IPS-18a (cell line): ENCODE data around the gene KRT74.

Experiments
- H3K27ac ChIP-seq: one replicate; pipeline ENCODE4 v1.5.1; 2013; ENCODE audit warnings: low read length
- H3K27me3 ChIP-seq: one replicate; pipeline ENCODE4 v1.6.1; 2013; ENCODE audit warnings: mild to moderate bottlenecking, low read length; ENCODE audit not compliant: control insufficient read depth, insufficient read depth
- H3K36me3 ChIP-seq: one replicate; pipeline ENCODE4 v1.6.1; 2013; ENCODE audit warnings: low read depth, low read length; ENCODE audit not compliant: control insufficient read depth
- H3K4me1 ChIP-seq: one replicate; pipeline ENCODE4 v1.6.1; 2013; ENCODE audit warnings: low read depth, low read length; ENCODE audit not compliant: control insufficient read depth
- H3K4me3 ChIP-seq: one replicate; pipeline ENCODE4 v1.5.1; 2013; ENCODE audit warnings: low read length
- H3K9ac ChIP-seq: one replicate; pipeline ENCODE4 v1.6.1; 2013; ENCODE audit warnings: mild to moderate bottlenecking, low read length, moderate library complexity
- H3K9me3 ChIP-seq: one replicate; pipeline ENCODE4 v1.6.1; 2013; ENCODE audit warnings: low read depth, low read length; ENCODE audit not compliant: control insufficient read depth

Gene KRT74

GRCh38 chr12:52546126-52546525 lies 27.5 kb downstream of the KRT74 start:
- Histone ChIP-seq H3K27ac (no peak overlapping the region), H3K4me3 (no peak overlapping the region), H3K36me3 (no peaks in the 10 kb centered on the region), H3K4me1 (no peaks in the 10 kb centered on the region), H3K9me3 (no peaks in the 10 kb centered on the region), H3K9ac (no peak overlapping the region), H3K27me3 (no peaks in the 10 kb centered on the region)

GRCh38 chr12:52543985-52544883 lies 29.4 kb downstream of the KRT74 start:
- H3K9ac ChIP-seq: no peak overlapping the region
- H3K27ac ChIP-seq: no peak overlapping the region
- H3K4me3 ChIP-seq: no peak overlapping the region
- H3K36me3 ChIP-seq: no peaks in the 10 kb centered on the region
- H3K27me3 ChIP-seq: no peaks in the 10 kb centered on the region
- no peaks in the 10 kb centered on the region for H3K9me3 ChIP-seq
- no peaks in the 10 kb centered on the region for H3K4me1 ChIP-seq

GRCh38 chr12:52542785-52543318 lies 30.8 kb downstream of the KRT74 start:
- Histone ChIP-seq H3K9me3 (no peaks in the 10 kb centered on the region), H3K27ac (no peak overlapping the region), H3K9ac (no peak overlapping the region), H3K4me1 (no peaks in the 10 kb centered on the region), H3K36me3 (no peaks in the 10 kb centered on the region), H3K4me3 (no peak overlapping the region), H3K27me3 (no peaks in the 10 kb centered on the region)

- no peaks in the 10 kb centered on the region for H3K4me1 ChIP-seq
- no peaks in the 10 kb centered on the region for H3K36me3 ChIP-seq
- H3K4me3 ChIP-seq: no peak overlapping the region
- no peak overlapping the region for H3K27ac ChIP-seq
- no peak overlapping the region for H3K9ac ChIP-seq
- no peaks in the 10 kb centered on the region for H3K9me3 ChIP-seq
- no peaks in the 10 kb centered on the region for H3K27me3 ChIP-seq
Measured at GRCh38 chr12:52542157-52542556, 31.5 kb downstream of the KRT74 start.

DNA sequence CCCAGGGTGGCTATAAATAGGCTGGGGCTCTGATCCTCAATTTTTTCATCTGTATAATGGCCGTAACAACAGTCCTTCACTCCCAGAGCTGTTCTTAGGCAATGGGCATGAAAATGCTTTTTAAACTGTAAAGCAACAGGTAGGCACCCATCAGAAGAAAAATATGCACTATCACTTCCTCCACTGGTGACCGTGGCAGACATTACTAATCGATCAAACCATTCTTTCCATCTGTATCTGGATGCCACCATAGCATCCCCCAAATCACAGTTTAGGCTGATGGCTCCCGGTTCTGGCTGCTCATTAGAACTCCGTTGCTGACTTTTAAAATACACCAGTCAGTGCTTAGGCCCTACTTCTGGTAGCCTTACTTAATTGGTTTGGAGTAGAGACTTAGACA lies 31.9 kb downstream of the KRT74 start:
- Histone ChIP-seq H3K27me3 (no peaks in the 10 kb centered on the region), H3K4me1 (no peaks in the 10 kb centered on the region), H3K9me3 (no peaks in the 10 kb centered on the region), H3K27ac (no peak overlapping the region), H3K9ac (no peak overlapping the region), H3K4me3 (no peak overlapping the region), H3K36me3 (no peaks in the 10 kb centered on the region)

- Histone ChIP-seq H3K9me3 (no peaks in the 10 kb centered on the region), H3K4me3 (no peak overlapping the region), H3K4me1 (no peaks in the 10 kb centered on the region), H3K27me3 (no peaks in the 10 kb centered on the region), H3K36me3 (no peaks in the 10 kb centered on the region), H3K27ac (no peak overlapping the region), H3K9ac (no peak overlapping the region)
Measured at GRCh38 chr12:52540531-52540930, 33.1 kb downstream of the KRT74 start.

- Histone ChIP-seq H3K27me3 (no peaks in the 10 kb centered on the region), H3K36me3 (no peaks in the 10 kb centered on the region), H3K9me3 (no peaks in the 10 kb centered on the region), H3K4me1 (no peaks in the 10 kb centered on the region), H3K27ac (no peak overlapping the region), H3K9ac (no peak overlapping the region), H3K4me3 (no peak overlapping the region)
Measured at GRCh38 chr12:52539821-52540173, 33.8 kb downstream of the KRT74 start.

GRCh38 chr12:52539083-52539820 lies 34.4 kb downstream of the KRT74 start:
- H3K36me3 ChIP-seq: no peaks in the 10 kb centered on the region
- H3K9me3 ChIP-seq: no peaks in the 10 kb centered on the region
- no peak overlapping the region for H3K4me3 ChIP-seq
- no peak overlapping the region for H3K9ac ChIP-seq
- H3K4me1 ChIP-seq: no peaks in the 10 kb centered on the region
- no peaks in the 10 kb centered on the region for H3K27me3 ChIP-seq
- no peak overlapping the region for H3K27ac ChIP-seq

DNA sequence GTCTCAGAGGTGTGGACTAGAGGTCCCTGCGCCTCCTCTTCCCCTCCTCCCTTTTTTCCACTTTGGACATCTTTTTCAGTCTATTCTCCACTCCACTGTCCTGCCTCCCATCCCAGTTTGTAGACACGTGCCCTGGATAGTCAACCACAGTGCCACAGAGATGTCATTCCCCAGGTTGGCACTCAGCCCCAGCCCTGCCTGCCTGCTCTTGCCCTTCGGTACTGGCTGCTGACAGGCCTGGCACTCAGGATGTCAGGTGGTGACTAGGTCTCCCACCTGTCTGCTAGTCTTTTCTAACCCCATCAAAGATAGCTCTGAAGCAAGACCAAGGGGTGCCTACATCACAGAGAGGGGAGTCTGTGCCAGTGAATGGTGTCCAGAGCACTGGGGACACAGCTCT lies 36.5 kb downstream of the KRT74 start:
- H3K36me3 ChIP-seq: no peaks in the 10 kb centered on the region
- no peak overlapping the region for H3K27ac ChIP-seq
- H3K9me3 ChIP-seq: no peaks in the 10 kb centered on the region
- no peaks in the 10 kb centered on the region for H3K27me3 ChIP-seq
- no peak overlapping the region for H3K4me3 ChIP-seq
- H3K4me1 ChIP-seq: no peaks in the 10 kb centered on the region
- H3K9ac ChIP-seq: no peak overlapping the region

DNA sequence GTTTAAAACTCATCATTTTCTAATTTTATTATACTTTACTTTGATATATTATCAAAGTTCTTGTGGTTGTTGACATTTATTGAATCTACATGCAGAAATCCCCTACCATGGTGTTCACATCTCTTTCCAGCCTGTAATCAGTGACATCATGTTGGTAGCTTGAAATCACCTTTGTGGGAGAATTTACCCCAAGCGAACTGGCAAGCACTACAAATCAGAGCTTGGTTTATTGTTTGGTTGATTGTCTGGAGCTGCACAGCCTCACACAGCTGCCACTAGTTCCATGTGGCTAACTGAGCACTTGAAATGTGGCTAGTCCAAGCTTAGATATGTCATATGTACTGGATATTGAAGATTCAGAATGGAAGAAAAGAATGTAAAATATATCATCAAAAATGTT lies 38.1 kb downstream of the KRT74 start:
- H3K9me3 ChIP-seq: no peaks in the 10 kb centered on the region
- no peaks in the 10 kb centered on the region for H3K27me3 ChIP-seq

DNA sequence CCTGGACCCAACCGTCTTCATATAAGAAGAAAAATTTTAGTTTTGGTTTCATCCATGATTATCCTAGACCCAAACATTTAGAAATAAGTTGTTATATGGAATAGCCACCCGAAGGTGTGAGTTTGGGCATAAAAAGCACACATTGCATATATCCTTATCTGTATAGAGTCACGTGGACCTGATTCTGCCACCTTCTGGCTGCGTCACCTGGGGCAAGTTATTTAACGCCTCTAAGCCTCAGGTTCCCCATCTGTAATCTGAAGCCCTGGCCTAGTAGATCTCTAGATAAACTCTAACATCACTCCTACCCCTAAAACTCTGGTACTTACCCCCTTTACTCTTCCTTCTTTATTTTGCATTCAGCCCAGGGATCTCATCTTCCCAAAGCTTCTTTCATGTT lies 39.2 kb downstream of the KRT74 start:
- Histone ChIP-seq H3K4me1 (no peaks in the 10 kb centered on the region), H3K9me3 (no peaks in the 10 kb centered on the region), H3K4me3 (no peak overlapping the region), H3K36me3 (no peaks in the 10 kb centered on the region), H3K27ac (no peak overlapping the region), H3K27me3 (no peaks in the 10 kb centered on the region), H3K9ac (no peak overlapping the region)

More for the DNA sequence above, 38.1 kb downstream of the KRT74 start:
- Histone ChIP-seq H3K4me3 (no peak overlapping the region), H3K27ac (no peak overlapping the region), H3K4me1 (no peaks in the 10 kb centered on the region), H3K9ac (no peak overlapping the region), H3K36me3 (no peaks in the 10 kb centered on the region)
